NCI-H1930 (cell line): ENCODE data around the gene KCNQ1.

Experiments
- DNase-seq, 2 experiments: peaks; one replicate each; lab custom pipeline; 2025; lab: John Stamatoyannopoulos, UW

KCNQ1 gene

DNA sequence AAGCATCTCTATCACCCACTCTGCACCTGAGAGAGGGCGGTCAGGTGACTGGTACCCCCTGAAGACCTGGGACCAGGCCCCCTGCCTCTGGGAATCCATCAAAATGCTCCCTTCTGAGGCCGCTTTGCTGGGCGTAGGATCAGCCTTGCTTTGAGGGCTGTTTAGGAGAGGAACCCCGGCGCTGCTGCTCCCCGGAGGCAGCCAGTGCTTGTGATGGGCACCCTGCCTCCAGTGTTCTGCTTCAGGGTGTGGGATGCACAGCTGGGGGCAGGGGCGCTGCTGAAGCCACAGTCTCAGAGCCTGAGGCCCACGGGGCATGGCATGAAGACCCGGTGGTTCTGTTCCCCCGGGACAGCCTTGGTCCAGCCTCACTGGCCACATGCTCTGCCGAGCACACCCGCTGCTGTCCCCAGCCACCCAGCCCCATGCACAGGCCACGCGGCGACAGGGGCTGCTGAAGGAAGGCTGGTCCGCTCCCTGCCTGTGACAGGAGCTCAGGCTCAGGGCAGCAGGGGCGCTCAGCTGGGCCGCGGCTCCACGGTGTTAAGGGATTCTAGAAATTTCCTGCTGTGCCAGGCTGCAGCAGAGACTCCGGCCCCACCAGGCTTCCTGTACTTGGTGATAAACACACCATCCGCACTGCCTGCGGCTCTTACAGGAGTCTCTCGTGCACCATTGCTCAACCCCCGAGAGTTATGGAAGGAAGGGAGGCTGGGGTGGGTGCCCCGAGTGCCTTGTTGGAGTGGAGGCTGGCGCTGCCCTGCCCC is 91.0 kb downstream of the KCNQ1 start:
- no peak for DNase-seq

DNA sequence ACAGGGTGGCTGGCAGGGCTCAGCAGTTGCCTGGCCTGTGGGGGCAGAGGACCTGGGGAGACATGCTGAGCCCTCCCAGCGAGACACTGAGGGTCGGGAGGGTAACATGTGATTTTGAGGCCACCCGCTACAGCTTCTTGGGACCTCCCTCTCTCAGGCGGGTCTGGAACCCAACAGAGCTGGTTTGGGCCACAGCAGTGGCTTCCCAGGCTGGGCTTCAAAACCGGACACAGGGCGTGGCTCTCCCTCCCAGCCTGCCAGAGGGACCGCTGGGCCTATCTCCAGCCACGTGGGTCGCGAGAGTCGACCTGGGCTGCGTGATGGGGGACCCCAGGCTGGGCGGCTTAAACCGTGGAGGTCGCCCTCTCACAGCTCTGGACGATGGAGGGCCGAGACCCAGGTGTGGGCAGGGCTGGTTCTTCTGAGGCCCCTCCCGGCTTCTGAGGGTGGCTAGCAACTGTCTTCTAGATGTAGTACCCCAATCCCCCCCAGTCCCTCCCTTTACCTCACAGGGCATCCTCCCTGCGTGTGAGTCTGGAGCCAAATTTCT is 91.7 kb downstream of the KCNQ1 start:
- no peak for DNase-seq

DNA sequence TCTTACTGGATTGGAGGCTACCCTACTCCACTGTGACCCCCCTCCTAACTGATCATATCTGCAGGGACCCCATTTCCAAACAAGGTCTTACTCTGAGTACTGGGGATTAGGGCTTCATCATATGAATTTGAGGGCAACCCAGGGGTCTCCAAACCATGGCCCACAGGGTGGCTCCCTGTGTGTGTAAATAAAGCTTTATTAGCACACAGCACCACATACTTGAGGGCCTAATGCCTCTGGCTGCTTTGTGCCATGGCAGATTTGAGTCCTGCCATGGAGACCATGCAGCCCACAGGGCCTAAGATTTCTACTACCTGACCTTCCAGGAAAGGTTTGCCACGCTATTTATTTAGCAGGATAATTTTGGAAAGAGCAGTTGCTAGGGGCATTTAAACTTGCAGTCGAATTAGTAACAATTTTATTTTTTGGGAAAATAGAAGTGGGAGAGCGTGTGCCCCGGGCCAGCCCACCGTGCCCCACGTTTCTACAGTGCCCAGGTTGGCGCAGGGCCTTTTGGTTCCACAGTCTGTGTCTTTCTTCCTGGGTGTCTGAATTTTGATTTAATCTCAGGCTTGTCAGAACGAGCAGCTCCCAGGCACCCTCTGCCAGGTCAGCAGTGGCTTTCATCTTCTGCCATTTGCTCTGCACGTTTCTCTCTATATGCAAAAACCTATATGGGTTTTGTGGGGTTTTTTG is 92.3 kb downstream of the KCNQ1 start:
- no peak for DNase-seq

DNA sequence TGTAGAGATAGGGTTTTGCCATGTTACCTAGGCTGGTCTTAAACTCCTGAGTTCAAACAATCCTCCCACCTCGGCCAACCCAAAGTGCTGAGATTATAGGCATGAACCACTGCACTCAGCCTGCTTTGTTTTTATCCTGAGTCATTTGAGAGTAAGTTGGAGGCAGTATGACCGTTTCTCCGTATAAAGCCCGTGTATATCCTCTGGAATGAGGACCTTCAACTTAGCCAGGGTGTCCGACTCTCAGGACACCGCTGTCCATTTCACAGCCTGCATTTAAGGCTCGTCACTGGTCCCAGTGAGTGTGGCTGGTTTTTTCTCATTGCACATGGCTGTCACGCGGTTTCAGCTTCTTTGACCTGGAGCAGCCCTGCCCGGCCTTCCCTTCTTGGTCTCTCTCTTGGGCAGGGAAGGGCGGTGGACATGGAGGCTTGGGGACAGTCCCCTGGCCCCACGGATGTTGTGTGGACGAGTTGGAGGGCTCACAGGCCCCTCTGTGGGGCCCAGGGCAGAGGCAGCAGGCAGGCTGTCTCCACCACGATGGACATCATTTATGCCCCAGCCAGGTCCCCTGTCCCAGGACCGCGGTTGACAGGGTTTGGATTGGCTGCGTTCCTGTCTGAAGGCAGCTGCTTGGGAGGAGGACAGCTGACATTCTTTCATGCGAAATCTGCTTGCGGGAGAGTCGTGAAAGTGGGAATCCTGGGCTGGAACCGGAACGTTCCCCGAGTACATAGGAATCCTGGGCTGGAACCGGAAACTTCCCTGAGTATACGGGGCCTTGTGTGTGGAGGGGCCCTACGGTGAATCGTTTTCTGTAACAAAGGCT is 93.3 kb downstream of the KCNQ1 start:
- DNase-seq, result no peak

DNA sequence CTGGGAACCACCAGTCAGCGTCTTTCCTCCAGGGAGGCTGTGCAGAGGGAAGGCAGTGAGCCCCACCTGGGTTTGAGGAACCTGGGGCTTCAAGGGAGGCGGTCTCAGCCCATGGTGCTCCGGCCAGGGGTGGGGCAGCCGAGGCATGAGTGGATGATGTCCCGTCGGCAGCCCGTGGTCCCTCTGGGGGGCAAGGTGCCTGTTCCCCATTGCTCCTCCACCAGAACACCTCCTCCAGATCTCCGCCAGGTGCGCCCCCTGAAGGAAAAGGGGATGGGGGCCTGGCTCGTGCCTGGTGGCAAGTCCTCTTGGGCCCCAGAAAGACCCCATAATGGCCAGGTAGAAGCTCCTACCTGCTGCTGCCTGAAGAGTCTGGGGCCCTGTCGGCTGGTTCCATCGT is 94.1 kb downstream of the KCNQ1 start:
- no peak for DNase-seq

DNA sequence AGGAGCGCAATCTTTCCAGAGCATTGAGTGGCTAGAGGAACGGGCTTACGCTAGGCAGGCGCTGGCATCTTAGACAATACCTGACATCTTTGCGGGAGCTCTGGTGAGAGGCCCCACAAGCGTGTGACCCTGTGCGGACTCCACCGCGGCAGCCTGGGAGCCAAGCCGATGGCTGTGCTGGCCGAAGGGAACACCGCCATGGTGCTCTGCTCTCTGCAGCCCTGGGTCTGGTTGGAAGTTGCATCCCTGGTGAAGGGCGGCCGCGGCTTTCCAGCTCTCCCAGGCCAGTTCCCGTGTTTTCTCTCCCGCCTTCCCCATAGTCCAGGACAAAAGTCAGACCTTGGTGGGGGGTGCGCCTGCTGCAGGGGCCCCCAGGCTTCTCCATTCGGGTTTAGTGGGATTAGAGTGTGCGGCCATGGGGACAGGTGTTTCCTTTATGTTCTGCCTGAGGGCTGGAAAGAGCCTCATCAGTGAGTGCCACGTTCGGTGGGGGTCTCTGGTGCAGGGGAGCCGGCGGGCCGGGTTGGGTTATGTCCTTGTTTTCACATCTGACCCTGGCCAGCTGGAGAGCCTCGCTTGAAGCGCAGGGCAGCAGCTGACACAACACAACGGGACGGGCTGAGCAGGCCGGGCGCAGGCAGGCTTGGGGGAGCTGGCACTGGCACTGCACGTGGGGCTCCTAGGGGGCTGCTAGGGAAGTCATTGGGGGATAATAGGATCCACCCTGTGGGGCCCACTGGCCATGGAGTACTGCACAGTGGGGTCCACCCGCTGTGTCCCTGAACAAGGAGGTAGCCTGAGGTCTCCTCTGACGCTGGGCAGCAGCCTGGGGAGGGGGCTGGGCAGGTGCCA is 94.8 kb downstream of the KCNQ1 start:
- no peak for DNase-seq

DNA sequence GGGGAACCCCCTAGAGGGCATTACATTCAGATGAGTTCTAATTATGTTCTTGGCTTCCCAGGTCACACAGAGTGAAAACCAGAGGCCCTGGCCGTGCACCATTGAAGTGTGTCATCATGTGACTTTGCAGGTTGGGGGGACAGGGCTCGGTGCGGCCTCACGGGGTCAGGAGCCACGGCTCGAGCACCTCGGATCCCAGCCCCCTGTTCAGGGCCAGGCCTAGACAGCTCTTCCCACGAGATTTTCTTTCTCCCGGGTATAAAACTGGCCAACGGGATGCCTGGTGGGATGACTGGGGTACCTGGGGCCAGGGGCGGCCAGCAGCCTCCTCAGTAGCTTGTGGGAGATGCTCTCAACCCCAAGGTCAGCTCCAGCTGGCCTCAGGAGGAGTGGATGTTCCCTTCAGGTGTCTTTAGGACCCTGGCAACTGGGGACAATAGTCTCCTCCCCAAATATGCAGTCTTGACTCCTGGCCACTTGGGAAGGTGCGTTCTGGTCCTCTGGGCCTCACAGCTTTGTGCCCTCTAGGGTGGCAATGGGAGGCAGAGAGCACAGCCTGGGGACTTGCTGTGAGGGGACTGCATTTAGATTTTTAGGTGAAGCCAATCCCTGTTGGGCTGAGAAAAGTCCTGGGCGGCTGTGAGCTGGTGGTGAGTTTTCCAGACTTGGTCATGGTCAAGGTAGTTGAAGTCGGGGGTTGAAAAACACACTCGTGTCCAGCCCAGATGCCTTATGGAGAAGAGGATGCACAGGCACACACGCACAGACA is 95.6 kb downstream of the KCNQ1 start:
- DNase-seq, result no peak

DNA sequence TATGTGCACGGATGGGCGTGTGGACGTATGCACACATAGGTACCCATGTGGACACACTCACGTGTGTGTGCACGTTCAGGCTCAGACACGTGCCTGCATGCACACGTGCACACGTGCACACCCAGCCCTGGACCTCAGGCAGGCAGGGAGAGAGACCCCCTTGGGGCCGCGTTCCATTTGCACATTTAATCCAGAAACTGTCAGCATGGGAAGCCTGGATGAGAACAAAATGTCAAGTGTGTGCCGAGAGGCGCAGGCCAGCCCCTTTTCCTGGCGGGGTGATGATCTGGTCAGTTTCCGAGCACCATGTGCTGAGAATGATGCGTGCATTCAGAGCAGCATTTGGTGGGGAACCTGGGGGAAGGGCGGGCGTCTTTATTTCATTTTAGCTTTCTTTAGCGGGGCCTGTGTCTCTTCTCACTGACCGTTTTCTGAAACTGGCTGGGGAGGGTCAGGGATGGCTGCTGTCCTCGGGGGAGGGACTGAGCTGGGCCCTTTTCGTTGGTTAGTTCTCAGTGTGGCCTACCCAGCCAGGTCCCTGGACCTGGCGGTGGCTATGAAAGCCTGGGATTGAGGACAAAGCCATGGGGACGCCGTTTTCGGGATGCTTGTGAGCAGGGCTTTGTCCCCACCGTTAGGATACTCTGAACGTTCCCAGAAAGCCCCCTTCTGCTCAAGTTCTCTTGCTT is 96.3 kb downstream of the KCNQ1 start:
- DNase-seq, result no peak

DNA sequence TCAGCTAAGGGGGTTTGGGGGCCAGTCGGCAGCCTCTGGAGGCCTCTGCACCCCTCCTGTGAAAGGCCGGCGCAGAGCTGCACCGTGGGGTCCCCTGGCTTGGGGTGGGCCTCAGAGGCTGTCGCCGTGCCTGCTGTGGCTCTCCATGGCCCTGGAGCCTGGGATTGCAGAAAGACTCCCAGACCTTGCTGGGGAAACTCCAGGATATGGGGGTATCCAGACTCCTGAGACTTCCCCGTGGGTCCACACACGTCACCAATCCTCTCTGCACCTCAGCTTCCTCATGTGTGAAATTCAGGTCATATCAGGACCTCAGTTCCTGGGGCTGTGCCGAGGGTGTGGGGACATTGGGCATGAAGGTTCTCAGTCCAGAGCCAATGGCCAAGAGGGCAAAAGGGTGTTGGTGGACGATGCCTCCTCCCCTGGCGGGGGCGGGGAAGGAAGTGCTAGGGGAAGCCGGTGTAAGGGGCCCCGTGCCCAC is 97.1 kb downstream of the KCNQ1 start:
- DNase-seq, result no peak

DNA sequence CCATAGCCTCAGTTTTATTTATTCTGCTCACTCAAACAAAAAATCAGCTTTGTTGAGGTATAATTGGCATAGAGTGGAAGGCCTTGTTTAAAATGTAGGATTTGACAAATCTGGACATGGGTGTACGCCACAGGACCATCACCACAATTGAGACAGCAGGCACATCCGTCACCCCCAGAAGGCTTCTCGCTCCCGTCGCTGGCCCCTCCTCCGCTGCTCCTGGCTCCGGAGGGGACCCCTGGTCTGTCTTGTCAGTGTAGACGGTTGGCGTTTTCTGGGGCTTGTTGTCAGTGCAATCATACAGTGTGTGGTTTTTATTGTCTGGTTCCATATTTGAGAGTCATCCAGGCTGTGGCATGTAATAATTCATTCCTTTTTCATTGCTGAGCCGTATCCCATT is 97.6 kb downstream of the KCNQ1 start:
- DNase-seq, result no peak

DNA sequence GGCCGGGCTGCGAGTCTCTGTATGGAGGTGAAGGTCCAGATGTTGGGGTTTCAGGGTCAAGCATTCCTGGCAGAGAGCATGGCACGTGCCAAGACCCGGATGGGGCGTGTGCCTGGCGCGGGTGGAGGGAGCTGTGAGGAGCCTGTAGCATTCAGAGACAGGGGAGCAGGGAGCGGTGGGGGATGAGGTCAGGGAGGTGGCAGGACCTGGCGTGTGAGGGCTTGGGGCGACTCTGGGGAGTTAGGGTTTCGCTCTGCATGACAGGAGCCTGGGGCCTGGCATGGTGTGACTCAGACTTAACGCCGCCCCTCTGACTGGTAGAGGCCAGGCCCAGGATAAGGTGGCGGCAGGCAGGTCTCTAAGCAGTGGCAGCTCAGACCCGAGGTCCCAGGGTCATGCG is 103.0 kb downstream of the KCNQ1 start:
- DNase-seq, result no peak

DNA sequence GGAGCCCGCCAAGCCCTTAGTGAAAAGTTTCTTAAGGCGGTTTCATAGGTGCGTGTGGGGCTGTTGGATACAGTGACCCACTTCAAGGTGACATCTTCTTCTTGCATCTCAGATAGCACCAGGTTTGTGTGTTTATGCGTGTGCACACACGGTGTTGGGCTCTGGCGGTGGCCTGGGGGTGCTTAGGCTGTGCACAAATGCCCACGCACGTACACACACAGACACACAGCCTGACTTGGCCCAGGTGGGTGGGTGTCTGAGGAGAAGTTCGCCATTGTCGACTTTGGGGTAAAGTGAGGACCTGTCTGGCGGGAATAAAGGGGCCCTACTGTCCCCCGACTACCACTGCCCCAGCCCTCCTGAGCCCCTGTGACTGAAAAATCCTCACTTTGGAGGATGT is 103.8 kb downstream of the KCNQ1 start:
- no peak for DNase-seq

DNA sequence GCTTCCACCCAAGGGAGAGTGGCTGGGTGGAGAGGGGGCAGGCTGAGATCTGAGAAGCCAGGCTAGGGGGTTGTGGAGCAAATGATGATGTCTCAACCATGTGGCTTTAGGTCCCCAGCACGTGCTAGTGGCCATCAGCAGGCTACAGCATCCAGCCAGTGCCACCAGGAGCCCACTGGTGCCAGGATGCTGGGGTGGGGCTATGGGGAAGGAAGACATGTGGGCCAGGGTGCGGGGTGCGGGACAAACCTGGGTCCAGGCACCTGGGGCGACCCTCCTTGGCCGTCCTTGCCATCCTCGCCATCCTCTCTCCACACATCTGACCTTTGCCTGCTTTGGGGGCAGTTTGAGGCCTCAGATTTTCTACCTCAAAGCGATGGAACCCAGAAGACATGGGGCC is 104.3 kb downstream of the KCNQ1 start:
- DNase-seq, result no peak

DNA sequence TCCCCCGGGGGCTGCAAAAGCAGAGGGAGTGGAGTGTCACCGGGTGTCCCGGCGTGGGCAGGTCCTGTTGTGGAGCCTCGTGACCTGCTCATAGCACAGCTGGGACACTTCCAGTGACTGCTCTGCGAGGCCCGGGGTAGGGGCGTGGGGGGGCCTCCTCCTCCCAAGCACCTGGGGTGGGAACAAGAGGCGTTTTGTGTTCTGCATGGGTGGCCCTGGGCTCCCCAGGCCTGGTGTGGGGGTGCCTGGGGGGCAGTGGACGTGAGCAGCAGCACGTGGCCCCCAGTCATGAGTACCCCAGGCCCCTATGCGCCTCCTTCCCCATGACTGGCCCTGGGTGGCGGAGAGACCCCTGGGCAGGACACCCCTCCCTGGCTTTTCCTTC is 104.7 kb downstream of the KCNQ1 start:
- no peak for DNase-seq

DNA sequence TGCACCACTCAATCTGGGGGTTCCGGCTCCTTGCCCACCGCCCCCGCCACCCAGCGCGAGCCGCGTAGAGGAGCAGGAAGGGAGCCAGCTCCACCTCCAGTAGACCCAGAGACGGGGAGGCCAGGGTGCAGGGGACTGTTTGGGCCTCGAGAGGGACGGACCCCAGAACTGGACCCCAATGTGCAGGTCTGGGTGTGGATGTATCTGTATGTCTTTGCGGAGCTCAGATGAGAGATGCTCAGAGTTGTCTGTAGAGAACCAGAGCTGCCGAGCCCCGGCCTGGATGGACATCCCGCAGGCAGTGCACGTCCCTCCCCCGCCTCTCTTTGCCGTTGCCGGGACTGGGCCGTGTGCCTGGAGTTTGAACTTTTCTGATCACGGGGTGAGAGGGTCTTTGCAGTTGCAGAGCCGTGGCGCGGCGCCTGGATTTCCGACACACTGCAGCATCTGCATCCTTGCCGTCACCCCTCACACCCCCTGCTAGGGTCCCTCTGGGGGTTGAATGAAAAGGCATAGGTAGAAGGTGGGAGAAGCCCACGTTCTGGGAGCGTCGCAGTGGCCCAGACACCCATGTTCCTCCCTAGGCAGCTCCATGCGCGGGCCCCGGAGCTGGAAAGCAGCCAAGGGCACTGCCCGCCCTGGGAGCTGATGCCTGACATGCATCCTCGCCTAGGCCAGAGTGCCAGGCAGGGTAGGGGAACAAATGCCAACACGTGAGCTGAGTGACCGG is 105.2 kb downstream of the KCNQ1 start:
- no peak for DNase-seq

DNA sequence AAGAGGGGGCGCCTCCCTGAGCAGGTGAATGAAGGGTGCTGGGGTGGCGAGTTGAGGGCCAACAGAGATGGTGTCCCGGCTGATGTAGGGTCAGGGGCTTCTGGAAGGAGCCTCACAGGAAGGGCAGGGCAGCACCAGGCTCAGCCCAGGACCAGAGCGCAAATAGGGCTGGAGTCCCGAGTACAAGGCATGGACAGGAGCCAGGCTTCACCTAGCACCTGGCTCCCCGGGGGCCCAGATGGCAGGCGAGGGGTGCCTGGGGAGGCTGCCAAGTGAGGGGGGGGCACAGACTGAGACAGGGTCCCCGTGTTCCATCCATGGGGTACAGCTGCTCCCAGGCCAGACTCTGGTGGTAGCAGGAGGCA is 105.8 kb downstream of the KCNQ1 start:
- no peak for DNase-seq

DNA sequence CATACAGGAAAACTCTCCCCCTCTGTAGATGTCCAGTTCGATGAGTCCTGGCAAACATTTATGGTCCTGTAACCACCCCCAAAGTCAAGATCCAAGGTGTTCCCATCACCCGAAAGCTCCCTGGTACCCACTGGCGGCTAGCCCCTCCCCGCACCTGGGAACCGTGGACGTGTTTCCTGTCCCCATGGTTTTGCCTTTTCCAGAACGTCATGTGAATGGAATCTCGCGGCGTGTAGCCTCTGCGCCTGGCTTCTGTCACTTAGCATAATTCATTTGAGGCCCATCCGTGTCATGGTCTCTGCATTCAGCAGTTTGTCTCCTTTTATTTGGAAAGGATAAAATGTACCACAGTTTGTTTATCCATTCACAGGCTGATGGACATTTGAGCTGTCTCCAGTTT is 106.3 kb downstream of the KCNQ1 start:
- no peak for DNase-seq

DNA sequence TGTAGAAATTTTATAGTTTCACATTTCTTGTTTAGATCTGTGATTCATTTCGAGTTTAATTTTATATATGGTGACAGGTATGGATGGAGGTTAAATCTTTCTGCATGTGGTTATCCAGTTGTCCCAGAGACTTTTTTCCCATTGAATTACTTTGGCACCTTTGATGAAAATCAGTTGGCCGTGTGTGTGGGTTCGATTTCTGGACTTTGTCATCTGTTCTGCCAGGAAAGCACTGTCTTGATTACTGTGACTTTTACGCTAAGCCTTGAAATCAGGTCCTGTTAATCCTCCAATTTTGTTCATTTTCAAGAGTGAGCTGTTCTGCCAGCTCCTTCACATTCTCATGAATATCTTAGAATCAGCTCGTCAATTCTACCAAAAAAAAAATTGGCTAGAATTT is 107.4 kb downstream of the KCNQ1 start:
- no peak for DNase-seq

DNA sequence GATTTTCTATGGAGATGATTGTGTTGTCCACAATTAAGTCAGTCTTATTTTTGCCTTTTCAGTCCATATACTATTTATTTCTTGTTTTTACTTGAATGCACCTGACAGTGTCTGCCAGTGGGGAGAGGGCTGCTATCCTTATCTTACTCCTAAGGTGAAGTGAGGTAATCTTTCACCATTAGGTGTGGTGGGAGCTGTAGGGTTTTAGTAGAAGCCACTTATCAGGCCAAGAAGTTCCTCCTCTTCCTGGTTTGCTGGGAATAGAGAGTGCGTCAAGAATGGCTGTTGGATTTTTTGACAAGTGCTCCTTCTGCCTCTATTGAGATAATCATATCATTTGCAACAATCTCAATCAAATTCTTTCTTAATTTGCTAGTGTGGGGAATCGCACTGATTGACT is 108.4 kb downstream of the KCNQ1 start:
- DNase-seq, result no peak

DNA sequence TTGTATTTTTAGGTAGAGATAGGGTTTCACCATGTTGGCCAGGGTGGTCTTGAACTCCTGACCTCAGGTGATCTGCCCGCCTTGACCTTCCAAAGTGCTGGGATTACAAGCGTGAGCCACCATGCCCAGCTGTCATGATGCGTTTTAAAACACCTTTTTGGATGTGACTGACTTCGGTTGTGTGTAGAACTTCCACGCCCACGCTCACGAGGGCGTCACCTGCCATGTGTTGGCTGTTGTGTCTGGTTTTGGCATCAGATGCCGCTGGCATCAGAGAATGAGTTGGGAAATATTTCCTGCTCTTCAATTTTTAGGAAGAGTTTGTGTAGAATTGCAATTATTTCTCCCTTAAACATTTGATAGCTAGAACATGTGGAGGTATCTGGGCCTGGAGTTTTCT is 109.1 kb downstream of the KCNQ1 start:
- no peak for DNase-seq
